ENCODE data around the gene HMGB4.

The HMGB4 gene

DNA sequence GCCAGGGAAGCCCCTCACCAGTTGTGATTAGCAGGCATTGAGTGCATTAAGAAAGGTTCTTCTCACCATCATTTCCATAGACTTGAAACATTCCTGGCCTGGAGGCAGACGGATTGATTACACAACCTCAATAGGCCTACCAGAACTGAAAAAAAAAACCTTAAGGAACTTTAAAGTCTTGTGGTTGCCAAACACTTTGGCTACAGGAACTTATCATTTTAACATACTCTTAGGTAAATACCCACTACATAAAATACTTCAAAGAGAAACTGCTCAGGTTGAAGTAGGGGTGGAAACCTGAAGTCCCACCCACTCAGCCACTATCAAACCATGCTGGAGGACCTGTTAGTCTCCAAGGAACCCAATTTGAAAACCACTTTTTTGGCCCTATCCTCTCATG is 22.4 kb upstream of the HMGB4 start:
- Histone ChIP-seq H3K27ac (replicated peaks) (no peak overlapping the region), H3K27me3 (ENCODE audit: insufficient read depth, poor library complexity, severe bottlenecking) (no peaks in the 10 kb centered on the region), H3K4me3 (replicated peaks; ENCODE audit: insufficient read depth, low read length) (no peak overlapping the region)
- TF ChIP-seq, protein P1, sequence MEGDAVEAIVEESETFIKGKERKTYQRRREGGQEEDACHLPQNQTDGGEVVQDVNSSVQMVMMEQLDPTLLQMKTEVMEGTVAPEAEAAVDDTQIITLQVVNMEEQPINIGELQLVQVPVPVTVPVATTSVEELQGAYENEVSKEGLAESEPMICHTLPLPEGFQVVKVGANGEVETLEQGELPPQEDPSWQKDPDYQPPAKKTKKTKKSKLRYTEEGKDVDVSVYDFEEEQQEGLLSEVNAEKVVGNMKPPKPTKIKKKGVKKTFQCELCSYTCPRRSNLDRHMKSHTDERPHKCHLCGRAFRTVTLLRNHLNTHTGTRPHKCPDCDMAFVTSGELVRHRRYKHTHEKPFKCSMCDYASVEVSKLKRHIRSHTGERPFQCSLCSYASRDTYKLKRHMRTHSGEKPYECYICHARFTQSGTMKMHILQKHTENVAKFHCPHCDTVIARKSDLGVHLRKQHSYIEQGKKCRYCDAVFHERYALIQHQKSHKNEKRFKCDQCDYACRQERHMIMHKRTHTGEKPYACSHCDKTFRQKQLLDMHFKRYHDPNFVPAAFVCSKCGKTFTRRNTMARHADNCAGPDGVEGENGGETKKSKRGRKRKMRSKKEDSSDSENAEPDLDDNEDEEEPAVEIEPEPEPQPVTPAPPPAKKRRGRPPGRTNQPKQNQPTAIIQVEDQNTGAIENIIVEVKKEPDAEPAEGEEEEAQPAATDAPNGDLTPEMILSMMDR (IDR thresholded peaks at IDR 0.05; ENCODE audit: insufficient read depth, low read length) = no peak
- TF ChIP-seq GABPA (IDR thresholded peaks at IDR 0.05; ENCODE audit: low read depth) (no peak), POLR2AphosphoS5 (IDR thresholded peaks at IDR 0.05; ENCODE audit: low read depth) (no peak), SPI1 (IDR thresholded peaks at IDR 0.05; ENCODE audit: borderline replicate concordance, low read depth) (no peak)
- TF ChIP-seq, protein P2, sequence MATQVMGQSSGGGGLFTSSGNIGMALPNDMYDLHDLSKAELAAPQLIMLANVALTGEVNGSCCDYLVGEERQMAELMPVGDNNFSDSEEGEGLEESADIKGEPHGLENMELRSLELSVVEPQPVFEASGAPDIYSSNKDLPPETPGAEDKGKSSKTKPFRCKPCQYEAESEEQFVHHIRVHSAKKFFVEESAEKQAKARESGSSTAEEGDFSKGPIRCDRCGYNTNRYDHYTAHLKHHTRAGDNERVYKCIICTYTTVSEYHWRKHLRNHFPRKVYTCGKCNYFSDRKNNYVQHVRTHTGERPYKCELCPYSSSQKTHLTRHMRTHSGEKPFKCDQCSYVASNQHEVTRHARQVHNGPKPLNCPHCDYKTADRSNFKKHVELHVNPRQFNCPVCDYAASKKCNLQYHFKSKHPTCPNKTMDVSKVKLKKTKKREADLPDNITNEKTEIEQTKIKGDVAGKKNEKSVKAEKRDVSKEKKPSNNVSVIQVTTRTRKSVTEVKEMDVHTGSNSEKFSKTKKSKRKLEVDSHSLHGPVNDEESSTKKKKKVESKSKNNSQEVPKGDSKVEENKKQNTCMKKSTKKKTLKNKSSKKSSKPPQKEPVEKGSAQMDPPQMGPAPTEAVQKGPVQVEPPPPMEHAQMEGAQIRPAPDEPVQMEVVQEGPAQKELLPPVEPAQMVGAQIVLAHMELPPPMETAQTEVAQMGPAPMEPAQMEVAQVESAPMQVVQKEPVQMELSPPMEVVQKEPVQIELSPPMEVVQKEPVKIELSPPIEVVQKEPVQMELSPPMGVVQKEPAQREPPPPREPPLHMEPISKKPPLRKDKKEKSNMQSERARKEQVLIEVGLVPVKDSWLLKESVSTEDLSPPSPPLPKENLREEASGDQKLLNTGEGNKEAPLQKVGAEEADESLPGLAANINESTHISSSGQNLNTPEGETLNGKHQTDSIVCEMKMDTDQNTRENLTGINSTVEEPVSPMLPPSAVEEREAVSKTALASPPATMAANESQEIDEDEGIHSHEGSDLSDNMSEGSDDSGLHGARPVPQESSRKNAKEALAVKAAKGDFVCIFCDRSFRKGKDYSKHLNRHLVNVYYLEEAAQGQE (IDR thresholded peaks at IDR 0.05; ENCODE audit: insufficient replicate concordance, low read depth) = no peak
- no peak for DNase-seq (ENCODE audit: low read depth in 1 of 2, low spot score in 1 of 2)

DNA sequence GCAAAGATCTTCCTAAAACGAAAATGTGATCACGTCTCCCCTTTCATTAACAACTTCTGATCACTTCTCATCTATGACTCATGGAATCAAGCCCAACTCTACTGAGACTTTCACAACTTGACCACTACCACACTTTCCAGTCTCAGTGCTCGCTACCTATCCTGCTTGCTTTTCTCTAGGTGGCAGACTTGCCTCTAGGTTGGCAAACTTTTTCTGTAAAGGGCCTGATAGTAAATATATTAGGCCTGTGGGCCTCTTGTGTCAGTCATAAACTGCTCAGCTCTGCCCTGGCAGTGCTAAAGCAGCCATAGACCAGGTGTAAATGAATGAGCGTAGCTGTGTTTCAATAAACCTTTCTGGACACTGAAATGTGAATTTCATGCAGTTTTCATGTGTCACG is 21.5 kb upstream of the HMGB4 start:
- H3K27me3 ChIP-seq (ENCODE audit: insufficient read depth, poor library complexity, severe bottlenecking) = no peaks in the 10 kb centered on the region
- DNase-seq (ENCODE audit: low read depth in 1 of 2, low spot score in 1 of 2) = no peak
- no peak overlapping the region for H3K27ac ChIP-seq (replicated peaks)
- no peak overlapping the region for H3K4me3 ChIP-seq (replicated peaks; ENCODE audit: insufficient read depth, low read length)
- TF ChIP-seq, protein P2 (IDR thresholded peaks at IDR 0.05; ENCODE audit: insufficient replicate concordance, low read depth) = no peak
- TF ChIP-seq, protein P1 (IDR thresholded peaks at IDR 0.05; ENCODE audit: insufficient read depth, low read length) = no peak
- TF ChIP-seq SPI1 (IDR thresholded peaks at IDR 0.05; ENCODE audit: borderline replicate concordance, low read depth) (no peak), GABPA (IDR thresholded peaks at IDR 0.05; ENCODE audit: low read depth) (no peak), POLR2AphosphoS5 (IDR thresholded peaks at IDR 0.05; ENCODE audit: low read depth) (no peak)

DNA sequence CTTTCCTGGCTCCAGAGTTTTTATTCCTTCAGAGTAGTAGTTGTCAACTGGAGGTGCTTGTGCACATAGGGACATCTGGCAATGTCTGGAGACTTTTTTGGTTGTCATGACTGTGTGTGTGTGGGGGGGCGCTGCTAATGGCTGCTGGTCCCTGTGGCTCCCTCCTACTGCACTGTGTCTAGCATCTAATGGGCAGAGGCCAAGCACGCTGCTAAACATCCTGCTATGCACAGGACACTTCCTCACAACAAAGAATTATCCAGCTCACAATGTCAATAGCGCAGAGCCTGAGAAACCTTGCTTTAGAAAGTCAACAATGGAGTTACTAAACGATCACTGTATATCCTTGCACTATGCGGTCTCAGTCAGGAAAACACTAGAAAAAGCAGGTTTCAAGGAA is 19.7 kb upstream of the HMGB4 start:
- H3K27me3 ChIP-seq (ENCODE audit: insufficient read depth, poor library complexity, severe bottlenecking) = no peaks in the 10 kb centered on the region
- H3K27ac ChIP-seq (replicated peaks) = no peak overlapping the region
- no peak overlapping the region for H3K4me3 ChIP-seq (replicated peaks; ENCODE audit: insufficient read depth, low read length)
- TF ChIP-seq, protein P1 (IDR thresholded peaks at IDR 0.05; ENCODE audit: insufficient read depth, low read length) = no peak
- TF ChIP-seq, protein P2 (IDR thresholded peaks at IDR 0.05; ENCODE audit: insufficient replicate concordance, low read depth) = no peak
- TF ChIP-seq POLR2AphosphoS5 (IDR thresholded peaks at IDR 0.05; ENCODE audit: low read depth) (no peak), GABPA (IDR thresholded peaks at IDR 0.05; ENCODE audit: low read depth) (no peak), SPI1 (IDR thresholded peaks at IDR 0.05; ENCODE audit: borderline replicate concordance, low read depth) (no peak)
- no peak for DNase-seq (ENCODE audit: low read depth in 1 of 2, low spot score in 1 of 2)
